H4 (cell line): ENCODE data around the gene RRBP1. TPM values are rescaled to one million over a fixed set of nuclear protein-coding genes. Genes with fewer than 3 reads are reported as not detected.

Experiments
- DNase-seq: peaks from one replicate; pipeline ENCODE4 v3.0.0-alpha.2; 2015; ENCODE audit warnings: low spot score
- total RNA-seq: library from RNA; depleted of rRNA; stranded (reverse); fragments of >200 nt; shearing (Covaris generic); gene quantifications from 2 replicates; pipeline ENCODE4 v1.2.3, GENCODE V29; 2014

The RRBP1 gene
- total RNA-seq, 1 experiment from 2014 or later, result 61.6 TPM

DNA sequence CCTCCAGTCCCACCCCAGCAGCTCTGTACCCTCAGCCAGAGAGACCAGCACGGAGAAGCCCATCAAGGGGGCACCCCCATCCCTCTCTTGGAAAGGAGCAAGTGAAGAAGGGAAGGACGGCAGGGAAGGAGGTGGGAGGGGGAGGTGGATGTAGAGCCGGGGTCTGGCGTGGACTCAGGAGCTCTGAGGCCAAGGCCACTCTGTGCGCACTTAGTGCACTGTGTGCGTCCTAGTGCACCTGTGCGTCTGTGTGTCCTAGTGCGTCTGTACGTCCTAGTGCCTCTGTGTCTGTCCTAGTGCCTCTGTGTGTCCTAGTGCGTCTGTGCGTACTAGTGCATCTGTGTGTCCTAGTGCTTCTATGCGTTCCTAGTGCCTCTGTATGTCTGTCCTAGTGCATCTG lies 58.0 kb downstream of the RRBP1 start:
- DNase-seq, result no peak

DNA sequence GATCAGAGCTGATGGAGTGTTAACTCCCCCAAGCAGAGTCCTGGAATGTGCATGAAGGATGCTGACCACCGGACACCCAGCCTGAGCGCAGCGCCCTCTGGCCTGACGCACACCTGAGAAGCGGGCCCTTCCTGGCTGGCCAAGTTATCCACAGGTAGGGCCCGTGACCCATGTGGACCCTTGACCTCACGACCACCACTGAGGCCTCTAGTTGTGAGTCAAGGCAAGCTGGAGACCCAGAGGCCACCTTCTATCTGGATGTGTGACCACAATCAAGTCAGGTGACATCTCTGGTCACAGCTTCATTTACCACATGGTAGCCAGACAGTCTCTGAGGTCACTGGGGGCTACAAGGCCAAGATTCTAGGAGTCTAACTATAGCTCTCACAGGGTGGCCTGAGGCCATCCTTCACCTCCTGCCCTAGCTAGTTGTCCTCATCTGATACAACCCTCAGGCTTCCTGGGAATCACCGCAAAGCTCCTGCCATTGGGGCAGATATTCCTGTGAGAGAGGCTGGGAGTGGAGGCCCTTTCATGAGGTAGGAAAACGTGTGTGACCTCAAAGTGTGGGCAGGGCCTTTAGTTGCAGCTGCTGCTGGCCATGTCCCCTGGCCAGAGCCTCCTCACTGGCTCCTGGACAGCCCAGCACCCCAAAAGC lies 59.1 kb downstream of the RRBP1 start:
- no peak for DNase-seq

DNA sequence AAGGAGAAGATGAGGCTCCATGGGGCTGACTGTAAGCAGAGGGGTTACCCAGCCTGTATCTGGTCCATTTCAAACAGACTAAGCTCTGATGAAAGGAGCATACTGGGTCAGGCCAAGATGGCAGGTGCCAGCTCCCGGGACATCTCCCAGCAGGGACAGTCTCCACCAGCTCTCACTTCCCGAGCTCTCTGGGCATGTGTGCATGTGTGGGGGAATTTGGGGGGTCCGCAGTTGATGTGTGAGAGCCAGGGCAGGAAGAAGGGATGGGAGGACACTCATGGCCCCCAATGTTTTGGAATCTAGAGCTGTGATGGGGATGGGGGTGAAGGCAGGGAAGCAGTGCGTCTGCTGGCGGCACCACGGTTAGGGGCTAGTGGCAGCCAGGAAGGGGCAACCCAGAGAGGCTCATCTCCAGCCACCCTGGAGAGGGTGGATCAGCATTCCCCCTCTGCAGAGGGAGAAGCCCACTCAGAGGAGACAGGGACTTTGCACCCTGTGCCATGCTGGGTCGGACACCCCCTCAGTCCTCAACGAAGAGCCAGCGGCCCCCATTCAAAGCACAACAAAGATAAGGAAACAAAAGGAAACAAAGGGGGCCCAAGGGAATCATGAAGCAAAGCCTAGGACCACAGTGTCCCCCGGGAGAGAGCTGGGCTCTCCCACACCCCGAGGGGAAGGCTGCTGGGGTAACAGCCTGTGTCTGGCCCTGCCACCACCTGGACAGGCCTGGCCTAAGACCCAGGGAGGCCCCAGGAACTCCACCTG lies 59.8 kb downstream of the RRBP1 start:
- DNase-seq, result no peak

DNA sequence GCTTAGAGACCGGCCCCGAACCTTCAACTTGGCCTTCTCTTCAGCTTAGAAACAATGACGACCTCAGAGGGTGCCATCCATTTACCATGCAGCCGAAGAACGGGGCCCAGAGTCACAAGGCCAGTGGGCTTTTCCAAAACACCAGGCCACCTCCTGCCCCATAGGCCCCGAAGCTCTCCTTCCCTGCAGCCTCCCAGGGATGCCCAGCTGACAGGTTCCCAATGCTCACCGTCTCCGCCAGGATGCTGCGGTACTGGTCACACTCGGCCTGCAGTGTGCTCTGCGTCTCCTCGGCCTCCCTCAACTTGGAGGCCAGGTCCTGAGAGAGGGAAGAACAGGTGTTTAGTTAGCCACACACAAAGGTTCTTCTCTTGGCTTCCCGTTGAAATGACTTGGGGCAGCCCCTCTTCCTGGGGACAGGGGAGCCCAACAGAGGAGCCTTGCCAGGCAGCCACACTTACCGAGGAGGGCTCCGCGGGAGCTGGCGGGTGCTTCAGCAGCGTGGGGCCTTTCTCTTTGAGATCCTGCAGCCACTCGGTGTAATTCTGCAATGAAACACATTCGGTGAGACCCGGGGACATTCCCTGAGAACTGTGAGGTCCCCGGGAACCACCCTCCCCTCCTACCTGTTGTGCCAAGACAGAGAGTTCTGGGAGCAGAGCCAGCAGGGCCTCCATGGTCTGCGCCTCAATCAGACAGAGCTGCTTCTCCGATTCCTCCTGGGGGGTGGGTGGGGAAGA lies 60.6 kb downstream of the RRBP1 start:
- DNase-seq, result no peak

DNA sequence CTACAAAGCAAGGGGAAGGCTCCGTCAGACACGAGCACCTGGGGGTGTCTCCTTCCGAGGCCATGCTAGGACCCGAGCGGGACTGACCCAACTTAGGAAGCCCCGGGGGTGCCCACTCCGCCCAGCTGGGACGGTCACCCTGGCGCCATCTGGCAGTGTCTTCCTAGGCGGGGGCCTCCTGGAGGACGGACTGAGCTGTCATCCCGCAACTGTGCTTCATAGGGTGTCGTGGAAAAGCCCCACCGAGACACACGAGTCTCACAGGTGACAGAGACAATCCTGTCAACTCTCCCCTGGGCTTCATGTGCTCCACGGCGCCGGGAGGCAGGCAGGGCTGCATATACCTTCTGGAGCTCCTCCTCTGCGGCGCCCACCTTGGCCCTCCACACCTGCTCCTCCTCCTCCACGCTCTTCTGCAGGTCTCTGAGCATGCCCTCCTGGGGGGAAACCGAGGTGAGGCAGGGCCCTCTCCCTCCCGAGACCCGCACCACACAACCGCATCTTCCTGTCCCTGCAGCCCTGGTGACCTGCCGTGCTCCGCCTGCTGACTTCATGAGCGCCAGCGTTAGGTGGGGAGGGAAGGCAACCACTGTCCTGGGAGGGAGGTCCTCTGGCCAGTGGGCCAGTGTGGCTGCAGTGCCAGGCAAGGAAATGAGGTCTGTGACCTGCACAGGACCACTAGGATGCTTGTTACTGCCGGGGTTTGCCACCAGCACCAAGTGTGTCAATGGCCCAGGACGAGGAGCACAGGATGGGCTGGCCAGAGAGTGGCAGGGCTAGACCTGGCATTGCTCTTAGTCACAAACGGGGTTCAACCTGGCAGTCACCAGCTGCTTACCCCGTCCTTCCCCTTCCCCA lies 61.4 kb downstream of the RRBP1 start:
- no peak for DNase-seq

DNA sequence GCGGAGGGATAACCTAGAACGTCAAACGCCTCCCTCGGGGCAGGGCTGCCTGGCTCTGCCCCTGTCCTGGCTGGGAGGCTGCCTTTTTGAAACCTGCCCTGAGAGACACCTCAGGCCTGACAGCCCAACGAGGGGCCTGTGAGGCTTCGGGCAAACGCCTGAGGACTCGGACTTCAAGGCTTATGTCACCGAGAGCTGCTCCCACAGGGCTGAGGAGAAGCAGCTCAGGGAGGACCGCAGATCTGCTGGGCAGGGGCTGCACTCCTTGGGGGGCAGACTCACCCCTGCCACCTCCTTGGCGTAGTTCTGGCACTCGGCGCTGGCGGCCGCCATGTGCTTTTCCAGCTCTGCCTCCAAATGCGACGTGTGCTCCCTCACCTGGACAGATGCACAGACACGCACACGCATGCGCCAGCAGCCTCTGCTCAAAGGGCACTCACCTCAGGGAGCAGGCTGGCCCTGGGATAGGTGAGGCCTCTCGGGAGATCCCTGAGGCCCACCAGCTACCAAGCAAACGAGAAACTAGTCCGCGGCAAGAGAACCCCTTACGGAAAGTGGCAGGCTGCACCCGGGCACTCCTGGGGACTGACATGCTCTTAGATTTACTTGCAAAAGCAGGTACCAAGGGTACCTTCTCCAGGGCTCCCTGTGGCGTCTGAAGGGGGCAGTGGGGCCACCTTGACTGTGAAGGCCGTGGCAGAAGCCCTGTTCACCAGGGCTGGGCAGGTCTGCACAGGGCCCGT lies 62.5 kb downstream of the RRBP1 start:
- no peak for DNase-seq

DNA sequence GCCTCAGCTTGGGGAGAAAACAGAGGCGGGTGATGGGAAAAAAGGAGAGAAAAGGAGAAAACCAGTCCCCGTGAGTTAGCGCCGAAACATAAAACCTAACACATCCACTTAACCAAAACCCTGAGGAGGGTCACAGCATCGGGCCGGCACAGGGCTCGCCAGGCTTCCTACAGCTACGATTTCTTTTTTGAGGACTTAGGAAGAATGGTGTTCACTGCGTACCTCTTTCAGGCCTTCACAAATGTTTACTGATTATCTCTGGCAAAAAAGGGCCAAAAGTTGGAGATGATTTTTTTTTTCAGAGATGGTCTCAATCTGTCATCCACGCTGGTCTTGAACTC lies 63.4 kb downstream of the RRBP1 start:
- no peak for DNase-seq

DNA sequence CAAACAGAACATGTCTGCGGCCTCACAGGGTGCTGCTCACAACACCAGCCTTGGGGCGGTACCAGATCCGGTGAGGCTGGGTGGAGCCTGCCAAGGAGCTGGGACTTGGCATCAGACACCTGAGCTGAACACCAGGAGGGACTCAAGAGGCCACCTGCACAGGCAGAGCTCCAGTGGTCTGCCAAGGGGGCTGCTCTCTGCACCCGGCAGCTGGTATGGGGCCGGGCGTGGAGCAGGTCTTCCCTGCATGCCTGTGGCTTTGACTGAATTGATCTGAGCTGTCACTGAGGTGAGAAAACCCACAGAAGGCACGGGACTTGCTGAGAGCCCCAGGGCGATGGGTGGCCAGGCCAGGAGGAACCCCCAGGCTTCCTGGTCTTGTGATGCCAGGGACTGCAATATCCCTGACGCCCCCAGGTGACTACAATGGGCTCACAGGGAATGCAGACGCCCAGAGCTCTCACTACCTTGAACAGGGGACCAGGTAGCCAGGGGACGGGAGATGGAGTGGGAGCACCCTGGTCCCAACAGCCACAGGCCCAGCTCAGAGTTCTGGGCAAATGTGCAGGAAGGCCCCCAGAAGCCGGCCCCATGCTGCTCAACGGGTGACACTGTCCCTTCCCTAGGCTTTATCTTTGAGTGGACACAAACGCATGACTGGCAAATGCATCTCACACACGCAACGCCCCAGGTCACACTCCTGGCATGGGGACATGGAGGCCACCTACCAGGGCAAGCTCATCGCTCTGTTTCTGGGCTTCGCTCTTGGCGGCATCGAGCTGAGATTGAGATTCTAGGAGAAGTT lies 64.0 kb downstream of the RRBP1 start:
- no peak for DNase-seq

DNA sequence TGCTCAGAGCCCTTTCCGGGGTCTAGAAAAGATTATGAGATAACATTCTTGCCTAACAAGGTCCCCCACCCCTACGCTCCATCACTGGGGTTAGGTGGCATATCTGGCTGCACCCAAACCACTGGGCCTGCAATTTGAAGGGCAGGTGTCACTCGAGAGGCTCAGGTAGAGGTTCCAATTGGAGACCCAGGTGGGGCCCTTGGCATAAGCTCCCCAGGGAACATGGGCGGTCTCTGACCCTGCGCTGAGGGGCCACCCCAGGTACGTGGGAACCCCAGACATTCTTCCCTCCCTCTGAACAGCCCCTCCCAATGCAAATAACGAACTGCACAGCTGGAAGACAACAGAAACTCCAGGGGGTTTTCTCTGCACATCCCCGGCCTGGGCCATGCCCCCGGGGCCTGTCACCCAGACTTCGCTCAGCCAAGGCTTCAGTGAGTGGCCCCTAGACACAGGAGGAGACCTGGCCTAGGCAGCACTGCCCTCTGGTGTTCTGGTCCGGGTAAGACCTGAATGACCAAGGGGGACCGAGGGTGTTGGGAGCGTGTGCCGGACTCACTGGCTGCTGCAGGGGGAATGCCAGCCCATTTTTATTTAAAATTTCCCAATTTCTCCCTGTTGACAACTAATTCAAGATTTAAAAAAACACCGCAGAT lies 64.7 kb downstream of the RRBP1 start:
- peak; percentile 33 for DNase-seq

DNA sequence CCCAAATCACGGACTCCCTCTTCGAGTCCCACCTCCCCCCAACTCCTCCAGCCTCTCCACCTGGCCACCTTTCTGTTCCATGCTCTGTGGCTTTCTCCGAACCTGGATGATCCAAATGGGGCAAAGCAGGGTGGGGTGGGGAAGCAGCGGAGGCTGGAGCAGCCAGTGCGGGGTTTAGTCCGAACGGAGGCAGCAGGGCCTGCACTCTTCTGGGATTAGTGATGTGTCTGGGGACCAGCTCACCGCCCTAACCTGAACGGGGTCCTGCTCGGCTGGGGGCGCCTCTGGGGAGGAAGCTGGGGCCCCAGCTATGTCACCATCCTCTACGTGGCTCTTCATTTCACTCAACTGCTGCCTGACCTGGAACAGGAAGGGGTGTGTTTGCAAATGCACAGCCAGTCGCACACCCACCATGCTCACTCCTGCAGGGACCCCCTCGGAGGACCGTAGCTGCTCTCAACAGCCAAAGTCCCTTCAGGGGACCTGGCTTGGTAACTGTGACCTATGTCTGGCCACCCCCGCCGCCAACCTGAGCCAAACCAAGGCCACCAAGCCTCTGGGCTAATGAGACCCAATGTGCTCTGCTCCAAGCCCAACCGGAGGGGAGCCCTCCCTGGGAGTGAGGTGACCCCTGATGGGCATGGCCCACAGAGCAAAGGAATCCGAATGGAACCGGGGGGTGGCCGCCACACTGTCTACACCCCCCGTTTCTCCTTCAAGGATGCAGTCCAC lies 65.4 kb downstream of the RRBP1 start:
- DNase-seq, result no peak

DNA sequence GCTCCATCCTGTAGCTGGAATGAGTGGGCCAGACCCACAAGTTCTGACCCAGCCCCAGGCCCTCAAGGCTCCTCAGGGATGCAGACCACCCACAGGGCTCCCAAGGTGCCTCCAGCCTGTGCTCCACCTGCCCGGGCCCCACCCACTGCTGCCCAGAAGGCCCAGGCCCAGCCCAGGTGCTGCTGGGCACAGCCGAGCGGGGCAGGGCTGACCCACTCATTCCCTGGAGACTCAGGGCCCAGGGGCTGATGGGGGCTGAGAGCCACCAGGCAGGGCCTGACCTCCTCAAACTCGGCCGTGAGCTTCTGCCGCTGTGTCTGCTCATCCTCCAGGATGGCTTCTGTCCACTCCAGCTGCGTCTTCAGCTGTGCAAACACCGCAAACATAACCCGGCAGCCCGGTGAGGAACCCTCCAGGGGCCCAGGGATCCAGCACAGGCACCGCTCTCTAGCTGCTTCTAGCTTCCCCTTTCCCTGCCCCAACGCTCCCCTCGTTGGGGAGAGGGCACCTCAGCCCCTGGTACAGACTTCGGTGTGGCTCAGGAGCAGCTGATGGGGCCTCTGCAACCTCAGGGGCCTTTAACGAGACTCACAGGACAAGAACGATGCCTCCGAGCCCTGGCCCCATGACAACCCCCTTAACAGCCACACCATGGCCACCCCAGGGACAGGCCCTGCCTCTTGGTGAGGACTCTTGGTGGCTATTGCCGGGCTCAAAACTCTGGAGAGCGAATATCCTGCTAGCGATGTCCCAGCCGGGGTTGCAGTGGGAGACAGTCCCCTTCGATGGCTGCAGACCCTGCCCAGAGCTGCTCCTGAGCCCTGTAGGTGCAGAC lies 66.2 kb downstream of the RRBP1 start:
- no peak for DNase-seq

DNA sequence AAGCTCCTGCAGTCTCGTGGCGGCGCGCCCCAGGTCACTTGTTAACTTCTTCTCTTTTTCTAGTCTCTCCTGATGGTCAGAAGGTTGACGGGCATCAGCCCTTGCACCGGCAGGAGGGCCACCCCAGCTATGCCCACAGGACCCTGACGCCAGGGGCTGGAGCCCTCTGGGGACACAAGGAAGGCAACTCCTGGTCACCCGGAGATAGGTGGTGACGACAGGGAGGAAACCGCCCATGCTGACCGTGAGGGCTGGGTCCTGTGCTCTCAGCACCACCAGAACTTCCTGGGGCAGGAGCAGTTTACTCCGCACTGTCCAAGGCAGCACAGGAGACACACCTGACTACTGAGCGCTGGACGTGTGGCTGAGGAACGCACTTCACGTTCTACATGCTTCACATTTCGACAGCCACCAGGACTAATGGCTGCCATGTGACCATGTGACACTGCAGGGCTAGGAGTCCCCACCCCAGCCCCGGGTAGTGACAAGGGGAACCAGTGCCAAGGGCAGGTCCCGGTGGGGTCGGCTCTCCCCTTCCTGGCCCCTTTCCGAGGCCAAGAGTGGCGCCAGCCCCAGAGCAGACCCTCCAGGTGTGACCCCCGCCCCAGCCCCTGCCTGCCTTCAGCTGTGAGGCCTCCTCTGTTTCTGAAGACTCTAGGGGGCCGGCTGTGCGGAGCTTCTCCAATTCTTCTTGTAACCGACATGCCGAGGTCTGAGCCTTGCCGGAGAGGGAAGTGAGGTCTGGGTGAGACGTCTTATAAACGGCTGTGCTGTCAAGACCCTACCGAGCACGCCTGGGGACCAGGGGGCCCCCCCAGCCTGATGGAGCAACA lies 67.0 kb downstream of the RRBP1 start:
- DNase-seq, result no peak

DNA sequence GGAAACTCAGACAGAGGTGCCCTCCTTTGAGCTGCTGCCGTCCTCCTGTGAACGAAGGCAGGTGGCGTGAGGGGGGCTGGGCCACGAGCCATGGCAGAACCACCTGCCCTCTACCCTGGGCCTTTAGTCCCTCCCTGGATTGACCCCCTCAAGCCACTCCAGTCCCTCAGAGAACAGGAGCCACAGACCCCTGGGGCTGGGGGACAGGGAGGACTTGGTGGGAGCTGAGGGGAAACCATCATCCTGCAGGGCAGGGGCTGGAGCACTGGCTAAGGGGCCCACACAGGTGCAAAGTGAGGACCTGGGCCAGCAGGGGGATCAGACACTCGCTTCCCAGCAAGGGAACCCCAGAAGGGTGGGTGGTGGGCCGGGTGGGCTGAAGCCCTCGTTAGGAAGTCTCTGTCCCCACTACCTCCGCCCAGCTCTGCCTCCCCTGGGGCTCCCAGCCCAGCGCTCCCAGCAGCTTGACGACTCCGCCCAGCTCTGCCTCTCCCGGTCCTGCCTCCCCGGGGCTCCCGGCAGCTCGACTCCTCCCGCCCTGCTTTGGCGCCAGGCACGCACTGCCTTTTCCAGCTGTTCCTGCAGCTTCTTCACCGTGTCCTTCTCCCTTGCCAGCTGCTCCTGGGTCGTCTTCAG lies 67.7 kb downstream of the RRBP1 start:
- no peak for DNase-seq

DNA sequence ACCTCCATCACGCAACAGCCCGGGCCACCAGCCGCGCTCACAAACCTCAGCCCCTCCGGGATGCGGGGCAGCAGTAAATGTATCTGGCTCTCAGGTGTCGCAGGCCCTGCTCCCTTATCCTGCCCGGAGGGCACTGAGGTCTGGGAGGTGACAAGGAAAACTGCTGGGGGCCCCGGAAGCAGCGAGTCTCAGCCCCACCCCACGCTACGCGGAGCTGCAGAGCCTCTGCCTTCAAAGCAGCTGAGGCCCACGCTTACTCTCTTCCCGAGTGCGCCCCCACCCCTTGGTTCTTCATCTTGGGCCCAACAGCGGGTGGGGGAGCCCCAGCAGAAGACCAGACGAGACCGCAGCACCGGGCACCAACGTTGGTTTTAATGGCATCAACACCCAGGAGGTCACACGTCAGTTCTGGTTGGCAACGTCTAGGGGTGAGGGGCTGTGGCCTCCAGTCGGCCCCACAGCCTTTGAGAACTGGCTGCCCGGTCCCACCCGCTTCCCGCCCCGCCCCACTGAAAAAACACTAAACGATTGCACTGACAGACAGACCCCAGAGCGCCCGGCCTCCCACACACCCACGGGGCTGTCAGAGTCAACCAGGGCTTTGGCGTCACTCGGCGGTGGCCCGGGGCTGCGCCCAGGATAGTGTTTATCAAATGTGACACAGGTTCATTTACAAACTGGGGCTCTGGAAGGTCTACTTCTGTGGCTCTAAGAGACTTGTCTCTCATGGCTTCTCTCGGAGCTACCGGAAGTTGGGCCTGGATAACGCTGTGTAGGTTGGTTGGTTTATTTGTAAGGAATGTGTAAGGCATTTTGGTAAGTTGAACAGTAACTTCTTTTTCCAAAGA lies 68.5 kb downstream of the RRBP1 start:
- DNase-seq, result no peak

DNA sequence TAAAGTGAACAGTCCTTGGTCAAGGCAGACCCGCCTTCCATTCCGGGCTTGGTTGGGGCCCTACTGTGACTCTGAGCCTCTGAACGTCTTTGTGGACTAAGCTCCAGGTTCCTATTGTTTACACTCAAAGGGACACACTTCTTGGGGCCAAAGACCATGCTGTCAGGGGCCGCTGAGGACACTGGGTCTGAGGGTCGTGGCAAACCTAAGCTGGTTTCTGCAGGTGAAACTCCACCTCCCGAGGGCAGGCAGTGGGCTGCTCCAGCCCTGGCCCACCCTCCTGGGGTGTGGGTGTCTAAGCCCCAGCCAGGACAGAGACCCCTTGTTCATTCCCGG lies 69.1 kb downstream of the RRBP1 start:
- DNase-seq, result no peak
